HL-60 (cell line): Measurements from ENCODE around the gene SHISA6.

Source experiments
- TF ChIP-seq, protein P1 (sequence below): IDR thresholded peaks from one replicate; pipeline ENCODE4 v1.5.1; 2011; ENCODE audit warnings: low read length, control low read depth, inconsistent platforms; ENCODE audit not compliant: insufficient read depth
- TF ChIP-seq, protein P2 (sequence below): IDR thresholded peaks from 2 replicates; pipeline ENCODE4 v1.6.1; 2012; ENCODE audit warnings: low read depth; ENCODE audit not compliant: insufficient replicate concordance

DNA sequence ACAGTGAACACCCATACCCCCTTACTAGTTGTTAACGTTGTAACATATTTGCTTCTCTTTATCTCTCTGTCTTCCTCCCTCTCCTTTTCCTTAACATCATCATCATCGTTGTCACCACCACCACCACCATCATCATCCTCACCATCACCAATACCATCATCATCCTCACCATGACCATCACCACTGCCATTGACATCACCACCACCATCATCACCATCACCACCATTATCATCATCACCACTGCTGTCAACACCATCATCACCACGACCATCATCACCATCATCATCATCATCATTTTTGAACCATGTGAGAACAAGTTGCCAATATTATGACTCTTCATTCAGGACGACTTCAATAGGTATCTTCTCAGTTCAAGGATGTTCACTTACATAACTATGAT lies 35.5 kb downstream of the SHISA6 start:
- TF ChIP-seq, protein P1, sequence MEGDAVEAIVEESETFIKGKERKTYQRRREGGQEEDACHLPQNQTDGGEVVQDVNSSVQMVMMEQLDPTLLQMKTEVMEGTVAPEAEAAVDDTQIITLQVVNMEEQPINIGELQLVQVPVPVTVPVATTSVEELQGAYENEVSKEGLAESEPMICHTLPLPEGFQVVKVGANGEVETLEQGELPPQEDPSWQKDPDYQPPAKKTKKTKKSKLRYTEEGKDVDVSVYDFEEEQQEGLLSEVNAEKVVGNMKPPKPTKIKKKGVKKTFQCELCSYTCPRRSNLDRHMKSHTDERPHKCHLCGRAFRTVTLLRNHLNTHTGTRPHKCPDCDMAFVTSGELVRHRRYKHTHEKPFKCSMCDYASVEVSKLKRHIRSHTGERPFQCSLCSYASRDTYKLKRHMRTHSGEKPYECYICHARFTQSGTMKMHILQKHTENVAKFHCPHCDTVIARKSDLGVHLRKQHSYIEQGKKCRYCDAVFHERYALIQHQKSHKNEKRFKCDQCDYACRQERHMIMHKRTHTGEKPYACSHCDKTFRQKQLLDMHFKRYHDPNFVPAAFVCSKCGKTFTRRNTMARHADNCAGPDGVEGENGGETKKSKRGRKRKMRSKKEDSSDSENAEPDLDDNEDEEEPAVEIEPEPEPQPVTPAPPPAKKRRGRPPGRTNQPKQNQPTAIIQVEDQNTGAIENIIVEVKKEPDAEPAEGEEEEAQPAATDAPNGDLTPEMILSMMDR = no peak
- TF ChIP-seq, protein P2, sequence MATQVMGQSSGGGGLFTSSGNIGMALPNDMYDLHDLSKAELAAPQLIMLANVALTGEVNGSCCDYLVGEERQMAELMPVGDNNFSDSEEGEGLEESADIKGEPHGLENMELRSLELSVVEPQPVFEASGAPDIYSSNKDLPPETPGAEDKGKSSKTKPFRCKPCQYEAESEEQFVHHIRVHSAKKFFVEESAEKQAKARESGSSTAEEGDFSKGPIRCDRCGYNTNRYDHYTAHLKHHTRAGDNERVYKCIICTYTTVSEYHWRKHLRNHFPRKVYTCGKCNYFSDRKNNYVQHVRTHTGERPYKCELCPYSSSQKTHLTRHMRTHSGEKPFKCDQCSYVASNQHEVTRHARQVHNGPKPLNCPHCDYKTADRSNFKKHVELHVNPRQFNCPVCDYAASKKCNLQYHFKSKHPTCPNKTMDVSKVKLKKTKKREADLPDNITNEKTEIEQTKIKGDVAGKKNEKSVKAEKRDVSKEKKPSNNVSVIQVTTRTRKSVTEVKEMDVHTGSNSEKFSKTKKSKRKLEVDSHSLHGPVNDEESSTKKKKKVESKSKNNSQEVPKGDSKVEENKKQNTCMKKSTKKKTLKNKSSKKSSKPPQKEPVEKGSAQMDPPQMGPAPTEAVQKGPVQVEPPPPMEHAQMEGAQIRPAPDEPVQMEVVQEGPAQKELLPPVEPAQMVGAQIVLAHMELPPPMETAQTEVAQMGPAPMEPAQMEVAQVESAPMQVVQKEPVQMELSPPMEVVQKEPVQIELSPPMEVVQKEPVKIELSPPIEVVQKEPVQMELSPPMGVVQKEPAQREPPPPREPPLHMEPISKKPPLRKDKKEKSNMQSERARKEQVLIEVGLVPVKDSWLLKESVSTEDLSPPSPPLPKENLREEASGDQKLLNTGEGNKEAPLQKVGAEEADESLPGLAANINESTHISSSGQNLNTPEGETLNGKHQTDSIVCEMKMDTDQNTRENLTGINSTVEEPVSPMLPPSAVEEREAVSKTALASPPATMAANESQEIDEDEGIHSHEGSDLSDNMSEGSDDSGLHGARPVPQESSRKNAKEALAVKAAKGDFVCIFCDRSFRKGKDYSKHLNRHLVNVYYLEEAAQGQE = no peak
